HEK293T (cell line): ENCODE measurements around the gene NFIX.

Source experiments
- ARNT ChIP-seq: fragments of 450-650 bp; IDR thresholded peaks from 2 replicates; pipeline ENCODE4 v1.6.1; 2017; ENCODE audit warnings: mild to moderate bottlenecking
- BHLHE40 ChIP-seq: fragments of 450-650 bp; IDR thresholded peaks from 2 replicates; pipeline ENCODE4 v1.6.1; 2016; ENCODE audit warnings: mild to moderate bottlenecking, moderate library complexity, borderline replicate concordance
- ELF4 ChIP-seq: fragments of 450-650 bp; IDR thresholded peaks from 2 replicates; pipeline ENCODE4 v1.6.1; 2017; ENCODE audit warnings: antibody characterized with exemption
- FOXA1 ChIP-seq: fragments of 450-650 bp; IDR thresholded peaks from 2 replicates; pipeline ENCODE4 v1.6.1; 2016; ENCODE audit warnings: mild to moderate bottlenecking
- FOXK2 ChIP-seq: fragments of 450-650 bp; IDR thresholded peaks from 2 replicates; pipeline ENCODE4 v1.6.1; 2016; ENCODE audit warnings: mild to moderate bottlenecking
- FOXM1 ChIP-seq: fragments of 450-650 bp; IDR thresholded peaks from 2 replicates; pipeline ENCODE4 v1.6.1; 2017; ENCODE audit warnings: mild to moderate bottlenecking, borderline replicate concordance
- L3MBTL2 ChIP-seq: fragments of 450-650 bp; conservative IDR thresholded peaks from 2 replicates; pipeline ENCODE4 v1.6.1; 2016; ENCODE audit warnings: mild to moderate bottlenecking
- LEF1 ChIP-seq: fragments of 450-650 bp; IDR thresholded peaks from 2 replicates; pipeline ENCODE4 v1.6.1; 2017; ENCODE audit warnings: mild to moderate bottlenecking, borderline replicate concordance
- NFRKB ChIP-seq: fragments of 450-650 bp; IDR thresholded peaks from 2 replicates; pipeline ENCODE4 v1.6.1; 2016; ENCODE audit warnings: mild to moderate bottlenecking, moderate library complexity
- PKNOX1 ChIP-seq: fragments of 450-650 bp; IDR thresholded peaks from 2 replicates; pipeline ENCODE4 v1.6.1; 2016
- SP1 ChIP-seq: fragments of 450-650 bp; IDR thresholded peaks from 2 replicates; pipeline ENCODE4 v1.6.1; 2017
- SUZ12 ChIP-seq: fragments of 450-650 bp; IDR thresholded peaks from 2 replicates; pipeline ENCODE4 v1.6.1; 2016; ENCODE audit warnings: mild to moderate bottlenecking
- TARDBP ChIP-seq: fragments of 450-650 bp; IDR thresholded peaks from 2 replicates; pipeline ENCODE4 v1.6.1; 2016

GRCh38 chr19:13020002-13020414 lies 24.7 kb downstream of the NFIX start:
- no peak for TF ChIP-seq LEF1
- no peak for TF ChIP-seq SUZ12
- no peak for TF ChIP-seq SP1
- no peak for TF ChIP-seq FOXA1
- no peak for TF ChIP-seq NFRKB
- TF ChIP-seq TARDBP, result no peak
- TF ChIP-seq ELF4, result no peak
- TF ChIP-seq BHLHE40, result no peak
- TF ChIP-seq FOXK2, result no peak
- no peak for TF ChIP-seq L3MBTL2
- TF ChIP-seq PKNOX1, result no peak
- TF ChIP-seq FOXM1, result no peak
- no peak for TF ChIP-seq ARNT
